K562 (cell line): ENCODE measurements around the gene GALNT17. TPM values are rescaled to one million over a fixed set of nuclear protein-coding genes. Genes with fewer than 3 reads are reported as not detected.
A peak's percentile ranks its signal among the peaks of the same experiment; 100 is the strongest.

Experiments
- ATAC-seq: fragments of 200-7000 bp; cut with Tn5 transposase; 3 replicates; pipeline ENCODE4 v1.9.1; 2020; ENCODE audit warnings: moderate library complexity
- BruUV-seq: library from RNA; stranded (reverse); fragments of 400-500 nt; replicated peaks from 2 replicates; lab custom pipeline; 2021; lab: Mats Ljungman, UMichigan
- CTCF ChIA-PET: fragments of 300-600 bp; formaldehyde crosslinking; extraction: SDS; loops from one replicate; lab custom pipeline; 2021; ENCODE audit warnings: low intra/inter-chr PET ratio; lab: Yijun Ruan, JAX
- POLR2A ChIA-PET: fragments of 300-600, 350-650 bp; sonication (Branson Sonifier 250); formaldehyde crosslinking; extraction: SDS; loops from one replicate; lab custom pipeline; 2021; ENCODE audit warnings: antibody characterized with exemption, inconsistent platforms; lab: Yijun Ruan, JAX
- DNase-seq, 4 experiments: peaks; one replicate each; pipeline versions ENCODE4 v3.0.0 to v3.0.0-alpha.2; 2011 to 2018; ENCODE audit warnings: low spot score in 3 of 4, mixed read lengths in 3 of 4; ENCODE audit errors: extremely low read depth in 1 of 4
- FAIRE-seq: peaks from 2 replicates; lab custom pipeline; 2011; peaks lifted over from hg19 to GRCh38; lab: Jason Lieb, UNC
- H2AFZ ChIP-seq: 2 replicates; pipeline ENCODE4 v1.6.0; 2011; ENCODE audit warnings: low read depth, low read length, control low read depth, inconsistent platforms
- H3K27ac ChIP-seq: fragments of 200-600 bp; 3 replicates; pipeline ENCODE4 v1.8.0; 2011; ENCODE audit warnings: low read depth, mild to moderate bottlenecking, control low read depth, inconsistent platforms, low read length, moderate library complexity, mixed read lengths; ENCODE audit errors: extremely low read depth
- H3K27me3 ChIP-seq, 2 experiments: fragments of 300-600 bp in 1 of 2; 2 replicates in 1 of 2; 3 replicates in 1 of 2; pipeline versions ENCODE4 v1.6.0 to v1.8.0; 2011; ENCODE audit warnings: inconsistent platforms in 2 of 2, low read length in 2 of 2, mild to moderate bottlenecking in 1 of 2, mixed read lengths in 1 of 2, moderate library complexity in 1 of 2; ENCODE audit not compliant: control insufficient read depth in 2 of 2, insufficient read depth in 2 of 2
- H3K36me3 ChIP-seq: fragments of 300-600 bp; 3 replicates; pipeline ENCODE4 v1.8.0; 2011; ENCODE audit warnings: mild to moderate bottlenecking, low read length, inconsistent platforms; ENCODE audit not compliant: control insufficient read depth, insufficient read depth
- H3K4me1 ChIP-seq, 2 experiments: fragments of 200-600 bp in 1 of 2; replicated peaks in 1 of 2; 2 replicates in 1 of 2; 3 replicates in 1 of 2; pipeline versions ENCODE4 v1.5.1 to v1.8.0; 2011; ENCODE audit warnings: inconsistent platforms in 2 of 2, low read length in 2 of 2, mild to moderate bottlenecking in 1 of 2, mixed read lengths in 1 of 2, moderate library complexity in 1 of 2; ENCODE audit not compliant: control insufficient read depth in 2 of 2, insufficient read depth in 2 of 2
- H3K4me2 ChIP-seq: 2 replicates; pipeline ENCODE4 v1.6.1; 2011; ENCODE audit warnings: low read length, control low read depth, inconsistent platforms, mixed read lengths; ENCODE audit not compliant: insufficient read depth
- H3K4me3 ChIP-seq: fragments of 200-600 bp; sonication (generic), shearing (Covaris generic); 2 replicates; pipeline ENCODE4 v1.5.1; 2016; ENCODE audit warnings: control low read depth, inconsistent platforms
- H3K79me2 ChIP-seq: fragments of 200-600 bp; 3 replicates; pipeline ENCODE4 v1.8.0; 2011; ENCODE audit warnings: low read length, inconsistent platforms; ENCODE audit not compliant: control insufficient read depth, insufficient read depth
- H3K9ac ChIP-seq, 2 experiments: 2 replicates each; pipeline versions ENCODE4 v1.6.0 to v1.6.1; 2011; ENCODE audit warnings: low read depth in 2 of 2, low read length in 2 of 2, control low read depth in 1 of 2, inconsistent platforms in 1 of 2, mild to moderate bottlenecking in 1 of 2, mixed read lengths in 1 of 2; ENCODE audit not compliant: insufficient read depth in 1 of 2
- H3K9me1 ChIP-seq: one replicate; pipeline ENCODE4 v1.6.0; 2011; ENCODE audit warnings: inconsistent platforms, mild to moderate bottlenecking, low read length, moderate library complexity; ENCODE audit not compliant: control insufficient read depth, insufficient read depth
- H3K9me3 ChIP-seq: replicated peaks from 2 replicates; pipeline ENCODE4 v1.5.1; 2011; ENCODE audit warnings: low read depth, low read length, inconsistent platforms; ENCODE audit not compliant: control insufficient read depth, insufficient read depth
- H4K20me1 ChIP-seq: replicated peaks from 2 replicates; pipeline ENCODE4 v1.6.1; 2011; ENCODE audit warnings: low read length, inconsistent platforms, mixed read lengths; ENCODE audit not compliant: control insufficient read depth, insufficient read depth
- ARID1B ChIP-seq: fragments of 450-650 bp; IDR thresholded peaks from 2 replicates; pipeline ENCODE4 v1.6.1; 2016; ENCODE audit warnings: antibody characterized with exemption, mild to moderate bottlenecking, inconsistent platforms
- CC2D1A ChIP-seq: fragments of 450-650 bp; IDR thresholded peaks from 2 replicates; pipeline ENCODE4 v1.6.1; 2017; ENCODE audit warnings: mild to moderate bottlenecking
- CREM ChIP-seq: IDR thresholded peaks from 2 replicates; pipeline ENCODE4 v1.6.1; 2014; ENCODE audit warnings: antibody characterized with exemption, low read depth
- ELF4 ChIP-seq: fragments of 450-650 bp; formaldehyde crosslinking; IDR thresholded peaks from 2 replicates; pipeline ENCODE4 v1.4.0; 2022; ENCODE audit warnings: missing genetic modification characterization
- ERF ChIP-seq: fragments of 450-650 bp; formaldehyde crosslinking; IDR thresholded peaks from 2 replicates; pipeline ENCODE4 v1.4.0; 2020; ENCODE audit warnings: mild to moderate bottlenecking, mixed read lengths
- ETS1 ChIP-seq: conservative IDR thresholded peaks from 2 replicates; pipeline ENCODE4 v1.6.1; 2011; ENCODE audit warnings: low read depth, mild to moderate bottlenecking, low read length; ENCODE audit not compliant: control insufficient read depth
- FOXJ3 ChIP-seq: sonication (generic); formaldehyde crosslinking; IDR thresholded peaks from 2 replicates; pipeline ENCODE4 v1.4.0; 2020; ENCODE audit warnings: mild to moderate bottlenecking, missing genetic modification reagents
- MBD1 ChIP-seq: fragments of 250-450 bp; sonication (Bioruptor Pico); IDR thresholded peaks from 2 replicates; pipeline ENCODE4 v1.8.0; 2022; ENCODE audit warnings: inconsistent platforms
- NR2F6 ChIP-seq: fragments of 450-650 bp; formaldehyde crosslinking; IDR thresholded peaks from 2 replicates; pipeline ENCODE4 v1.4.0; 2020; ENCODE audit warnings: mild to moderate bottlenecking
- PCBP1 ChIP-seq: fragments of 200-400 bp; formaldehyde crosslinking; IDR thresholded peaks from 2 replicates; pipeline ENCODE4 v1.6.1; 2018; ENCODE audit warnings: mild to moderate bottlenecking, low read depth, low read length; ENCODE audit not compliant: poor library complexity, severe bottlenecking
- POLR2AphosphoS2 ChIP-seq: IDR thresholded peaks from 2 replicates; pipeline ENCODE4 v1.6.1; 2012; ENCODE audit warnings: low read length, improper control_type of control experiment
- RFX1 ChIP-seq: fragments of 450-650 bp; IDR thresholded peaks from 2 replicates; pipeline ENCODE4 v1.6.1; 2016; ENCODE audit warnings: mild to moderate bottlenecking, moderate library complexity
- SPI1 ChIP-seq: IDR thresholded peaks from 2 replicates; pipeline ENCODE4 v1.6.1; 2011; ENCODE audit warnings: low read depth, low read length, control low read depth, borderline replicate concordance
- TGIF2 ChIP-seq: sonication (generic); formaldehyde crosslinking; IDR thresholded peaks from 2 replicates; pipeline ENCODE4 v1.8.1; 2022; ENCODE audit warnings: mild to moderate bottlenecking, missing genetic modification reagents, moderate library complexity
- ZKSCAN1 ChIP-seq: fragments of 150-350 bp; IDR thresholded peaks from 2 replicates; pipeline ENCODE4 v1.6.1; 2016; ENCODE audit warnings: low read depth, low read length
- ZNF3 ChIP-seq: fragments of 250-450 bp; sonication (Bioruptor Pico); IDR thresholded peaks from 2 replicates; pipeline ENCODE4 v1.5.0; 2021; ENCODE audit warnings: mild to moderate bottlenecking, moderate library complexity
- WGBS: fragments of 100-300 bp; shearing (Covaris generic); methylation state at CpG from one replicate; pipeline ENCODE4 v1.1.6; 2016; ENCODE audit warnings: low coverage, mixed read lengths; ENCODE audit not compliant: insufficient coverage; ENCODE audit errors: missing lambda C conversion rate; 5-methylcytosine and 5-hydroxymethylcytosine counted together
- in situ Hi-C: fragments of 300-500 bp; cut with MboI; formaldehyde crosslinking; loops from 4 replicates; pipeline ENCODE4 v1.15.0; 2018; ENCODE audit warnings: inconsistent platforms, mixed read lengths
- intact Hi-C: fragments of 100-400 bp; cut with micrococcal nuclease; formaldehyde crosslinking; loops from 2 replicates; pipeline ENCODE4 v1.14.2; 2022
- polyA plus RNA-seq, 8 experiments: library from polyadenylated mRNA; depleted of rRNA in 4 of 8; stranded (reverse) in 5 of 8; unstranded in 3 of 8; fragments of >200 nt; fragmentation: Nextera tagmentation in 2 of 8; fragmentation: Illumina TruSeq in 1 of 8; extraction: Ambion mirVana in 2 of 8; extraction: Trizol in 1 of 8; gene quantifications; 2 replicates each; pipeline versions ENCODE4 v1.2.1 to v1.2.3, GENCODE V29; 2011 to 2014; ENCODE audit warnings: inconsistent platforms in 1 of 8, missing spikeins in 1 of 8
- total RNA-seq, 7 experiments: library from RNA; depleted of rRNA in 6 of 7; stranded (reverse); fragments of >200 nt in 6 of 7; fragmentation: Illumina TruSeq in 2 of 7; extraction: Trizol in 2 of 7; gene quantifications; 2 replicates each; pipeline versions ENCODE4 v1.2.1 to v1.2.3, GENCODE V29; 2011 to 2021; ENCODE audit warnings: low replicate concordance in 1 of 7

Gene GALNT17
- total and polyA plus RNA-seq, 9 of the 15 experiments (the other 6 are each of a cell fraction or from before 2014, with no cell fraction given) = not detected

- no peaks in the 10 kb centered on the region for H4K20me1 ChIP-seq
- DNase-seq (no peak), FAIRE-seq (peak; percentile 32), ATAC-seq (no peak)
- TF ChIP-seq RFX1 (no peak), CC2D1A (no peak), ZKSCAN1 (no peak)
- no peak overlapping the region for H2AFZ ChIP-seq
- H3K9ac ChIP-seq = no peak overlapping the region
- in situ Hi-C loops = no loop called here
- H3K4me1 ChIP-seq = no peaks in the 10 kb centered on the region
- H3K27me3 ChIP-seq = no peaks in the 10 kb centered on the region; a peak in 1 of 5 replicates
- ChIA-PET POLR2A (no interaction called here), CTCF (no interaction called here)
- no peaks in the 10 kb centered on the region for H3K79me2 ChIP-seq
- no peaks in the 10 kb centered on the region for H3K9me3 ChIP-seq
- H3K36me3 ChIP-seq = no peaks in the 10 kb centered on the region
- no peak overlapping the region for H3K4me3 ChIP-seq
- intact Hi-C loops = loop anchor here (10.0 kb wide), 1 partner anchor 361 kb away; no protein-coding TSS in a partner anchor
- H3K9me1 ChIP-seq = no peaks in the 10 kb centered on the region
- BruUV-seq = no TSS peak
- H3K27ac ChIP-seq = no peak overlapping the region
- no peak overlapping the region for H3K4me2 ChIP-seq
- WGBS = 2% methylated on average over 4 of the region's 4 CpGs
These were observed 84.3 kb downstream of the GALNT17 start for GRCh38 chr7:71216211-71216610.

- in situ Hi-C loops = no loop called here
- Histone ChIP-seq H3K27me3 (no peaks in the 10 kb centered on the region; a peak in 2 of 5 replicates), H3K4me1 (no peaks in the 10 kb centered on the region), H3K4me3 (no peak overlapping the region), H3K36me3 (no peaks in the 10 kb centered on the region), H3K27ac (no peak overlapping the region), H3K4me2 (no peak overlapping the region), H3K9ac (no peak overlapping the region), H3K9me3 (no peaks in the 10 kb centered on the region), H3K9me1 (no peaks in the 10 kb centered on the region), H2AFZ (no peak overlapping the region), H4K20me1 (no peaks in the 10 kb centered on the region), H3K79me2 (no peaks in the 10 kb centered on the region)
- peak; percentile 57; the same call in 2 of the 3 replicates for ATAC-seq
- DNase-seq = peak in 2 of 4 experiments; percentile 20 to 21
- WGBS = 2% methylated on average over 5 of the region's 5 CpGs
- no TSS peak for BruUV-seq
- ChIA-PET CTCF (no interaction called here), POLR2A (no interaction called here)
- intact Hi-C loops = no loop called here
- FAIRE-seq = no peak
- TF ChIP-seq MBD1 = no peak
- TF ChIP-seq CREM = no peak
- TF ChIP-seq SPI1 = no peak
- TF ChIP-seq FOXJ3 (CRISPR knock-in tag) = no peak
- TF ChIP-seq ELF4 (CRISPR knock-in tag) = no peak
- TF ChIP-seq NR2F6 = no peak
- TF ChIP-seq ARID1B = peak; percentile 60
- TF ChIP-seq ETS1 = no peak
- no peak for TF ChIP-seq TGIF2
- no peak for TF ChIP-seq PCBP1
- TF ChIP-seq POLR2AphosphoS2 = no peak
- no peak for TF ChIP-seq ZNF3 (CRISPR knock-in tag)
- no peak for TF ChIP-seq ERF (CRISPR knock-in tag)
These were observed 88.3 kb downstream of the GALNT17 start for GRCh38 chr7:71220210-71220695.
